HepG2 (cell line): ENCODE results near the gene B3GNT9. TPM values are rescaled to one million over a fixed set of nuclear protein-coding genes. Genes with fewer than 3 reads are reported as not detected.

Source experiments
- CHCHD3 ChIP-seq: sonication (generic); formaldehyde crosslinking; IDR thresholded peaks from 2 replicates; pipeline ENCODE4 v1.8.0; 2022; ENCODE audit warnings: mild to moderate bottlenecking, missing genetic modification reagents, moderate library complexity
- ETV5 ChIP-seq: IDR thresholded peaks from 2 replicates; pipeline ENCODE4 v1.6.1; 2018; ENCODE audit warnings: missing biosample characterization, missing genetic modification reagents, inconsistent platforms, borderline replicate concordance
- GPBP1L1 ChIP-seq: sonication (generic); formaldehyde crosslinking; IDR thresholded peaks from 2 replicates; pipeline ENCODE4 v1.5.0; 2020; ENCODE audit warnings: mild to moderate bottlenecking, missing genetic modification reagents
- HDAC1 ChIP-seq: sonication (generic); formaldehyde crosslinking; IDR thresholded peaks from 2 replicates; pipeline ENCODE4 v1.5.1; 2020; ENCODE audit warnings: mild to moderate bottlenecking, missing genetic modification reagents
- HNRNPL ChIP-seq: fragments of 200-400 bp; formaldehyde crosslinking; IDR thresholded peaks from 2 replicates; pipeline ENCODE4 v1.6.1; 2017; ENCODE audit warnings: mild to moderate bottlenecking, low read depth, low read length
- KLF15 ChIP-seq: sonication (generic); formaldehyde crosslinking; IDR thresholded peaks from 2 replicates; pipeline ENCODE4 v1.8.1; 2023; ENCODE audit warnings: borderline replicate concordance, mild to moderate bottlenecking, inconsistent platforms, missing genetic modification reagents, mixed read lengths
- NBN ChIP-seq: fragments of 450-650 bp; conservative IDR thresholded peaks from 2 replicates; pipeline ENCODE4 v1.6.1; 2017
- PRMT3 ChIP-seq: sonication (generic); formaldehyde crosslinking; IDR thresholded peaks from 2 replicates; pipeline ENCODE4 v1.8.1; 2022; ENCODE audit warnings: low read depth, mild to moderate bottlenecking, moderate library complexity, missing genetic modification reagents, borderline replicate concordance
- RBAK ChIP-seq: sonication (generic); formaldehyde crosslinking; IDR thresholded peaks from 2 replicates; pipeline ENCODE4 v1.5.1; 2020; ENCODE audit warnings: mild to moderate bottlenecking, missing genetic modification reagents
- SP5 ChIP-seq: IDR thresholded peaks from 2 replicates; pipeline ENCODE4 v1.6.1; 2016; ENCODE audit warnings: low read depth, borderline replicate concordance
- STAG1 ChIP-seq: sonication (generic); formaldehyde crosslinking; IDR thresholded peaks from 2 replicates; pipeline ENCODE4 v1.4.0; 2020; ENCODE audit warnings: missing genetic modification reagents
- TRIM24 ChIP-seq: sonication (generic); formaldehyde crosslinking; IDR thresholded peaks from 2 replicates; pipeline ENCODE4 v1.8.0; 2022; ENCODE audit warnings: mild to moderate bottlenecking, missing genetic modification reagents
- ZHX2 ChIP-seq, 2 experiments: sonication (generic) in 1 of 2; formaldehyde crosslinking in 1 of 2; IDR thresholded peaks; 2 replicates each; pipeline versions ENCODE4 v1.6.1 to v1.9.0; 2014 to 2022; ENCODE audit warnings: antibody characterized with exemption in 1 of 2, borderline replicate concordance in 1 of 2, inconsistent platforms in 1 of 2, low read depth in 1 of 2, missing genetic modification reagents in 1 of 2
- ZIK1 ChIP-seq: sonication (generic); formaldehyde crosslinking; IDR thresholded peaks from 2 replicates; pipeline ENCODE4 v1.5.0; 2020; ENCODE audit warnings: mild to moderate bottlenecking, low read depth, missing genetic modification reagents, borderline replicate concordance
- ZNF17 ChIP-seq: sonication (generic); formaldehyde crosslinking; IDR thresholded peaks from 2 replicates; pipeline ENCODE4 v1.5.0; 2020; ENCODE audit warnings: mild to moderate bottlenecking, missing genetic modification reagents
- ZNF317 ChIP-seq: sonication (generic); formaldehyde crosslinking; IDR thresholded peaks from 2 replicates; pipeline ENCODE4 v1.5.0; 2020; ENCODE audit warnings: mild to moderate bottlenecking, missing genetic modification reagents
- polyA plus RNA-seq, 8 experiments: library from polyadenylated mRNA; depleted of rRNA in 3 of 8; stranded (reverse) in 7 of 8; unstranded in 1 of 8; fragments of >200 nt; fragmentation: Illumina TruSeq in 4 of 8; extraction: Trizol in 4 of 8; gene quantifications; 2 replicates each; pipeline versions ENCODE4 v1.2.1 to v1.2.3, GENCODE V29; 2011 to 2016; ENCODE audit warnings: low read depth in 4 of 8, missing spikeins in 1 of 8, mixed read lengths in 1 of 8; ENCODE audit not compliant: insufficient read depth in 1 of 8
- total RNA-seq, 5 experiments: library from RNA; depleted of rRNA; stranded (reverse); fragments of >200 nt; fragmentation: Illumina TruSeq; extraction: Trizol; gene quantifications; 2 replicates each; pipeline ENCODE4 v1.2.3, GENCODE V29; 2016; ENCODE audit warnings: low read depth in 1 of 5
- TF ChIP-seq, protein P1 (sequence below): IDR thresholded peaks from 2 replicates; pipeline ENCODE4 v1.6.1; 2016; ENCODE audit warnings: low read depth, control low read depth
- TF ChIP-seq, protein P2 (sequence below): sonication (generic); formaldehyde crosslinking; IDR thresholded peaks from 2 replicates; pipeline ENCODE4 v1.4.0; 2020; ENCODE audit warnings: missing genetic modification reagents, borderline replicate concordance

B3GNT9 gene
- total and polyA plus RNA-seq, 2 of the 13 experiments (the other 11 are each of a cell fraction or from before 2014, with no cell fraction given) = 1.5 to 3.1 TPM

DNA sequence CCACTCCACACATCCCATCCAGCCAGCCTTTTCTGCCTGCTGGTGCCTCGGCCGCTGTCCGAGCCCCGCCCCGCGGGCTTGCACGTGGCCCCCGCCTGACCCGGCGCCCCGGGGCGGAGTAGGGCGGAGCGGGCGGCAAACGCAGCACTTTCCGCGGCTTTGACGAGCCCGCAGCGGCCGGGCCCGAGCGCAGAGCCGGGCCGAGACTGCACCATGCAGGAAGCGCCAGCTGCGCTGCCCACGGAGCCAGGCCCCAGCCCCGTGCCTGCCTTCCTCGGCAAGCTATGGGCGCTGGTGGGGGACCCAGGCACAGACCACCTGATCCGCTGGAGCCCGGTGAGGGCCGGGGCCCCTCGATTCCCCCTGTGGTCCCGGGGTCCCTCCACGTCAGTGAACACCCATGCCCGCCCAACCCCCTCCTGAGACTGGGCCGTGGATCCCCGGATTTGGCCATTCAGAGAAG, 13.8 kb upstream of the B3GNT9 start, which contains the start of gene HSF4 (continued):
- TF ChIP-seq KLF15 (CRISPR knock-in tag) = no peak
- peak; percentile 91 for TF ChIP-seq HDAC1 (CRISPR knock-in tag)
- TF ChIP-seq ZHX2 (IDR thresholded peaks at IDR 0.05; ENCODE audit: low read depth) = peak; percentile 57; the same call in 1 of the 2 replicates
- TF ChIP-seq ZHX2 (CRISPR knock-in tag; IDR thresholded peaks at IDR 0.05; ENCODE audit: borderline replicate concordance) = peak; percentile 76; the same call in 1 of the 2 replicates
- TF ChIP-seq, protein P1, sequence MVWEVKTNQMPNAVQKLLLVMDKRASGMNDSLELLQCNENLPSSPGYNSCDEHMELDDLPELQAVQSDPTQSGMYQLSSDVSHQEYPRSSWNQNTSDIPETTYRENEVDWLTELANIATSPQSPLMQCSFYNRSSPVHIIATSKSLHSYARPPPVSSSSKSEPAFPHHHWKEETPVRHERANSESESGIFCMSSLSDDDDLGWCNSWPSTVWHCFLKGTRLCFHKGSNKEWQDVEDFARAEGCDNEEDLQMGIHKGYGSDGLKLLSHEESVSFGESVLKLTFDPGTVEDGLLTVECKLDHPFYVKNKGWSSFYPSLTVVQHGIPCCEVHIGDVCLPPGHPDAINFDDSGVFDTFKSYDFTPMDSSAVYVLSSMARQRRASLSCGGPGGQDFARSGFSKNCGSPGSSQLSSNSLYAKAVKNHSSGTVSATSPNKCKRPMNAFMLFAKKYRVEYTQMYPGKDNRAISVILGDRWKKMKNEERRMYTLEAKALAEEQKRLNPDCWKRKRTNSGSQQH (CRISPR knock-in tag) = 0 out of 2 replicates have a peak, but pooled peaks have one; percentile 64
- TF ChIP-seq NBN = no peak
- TF ChIP-seq ZNF17 (CRISPR knock-in tag) = no peak
- peak; percentile 86; the same call in 1 of the 2 replicates for TF ChIP-seq ZIK1 (CRISPR knock-in tag)
- peak; percentile 64; the same call in 1 of the 2 replicates for TF ChIP-seq ETV5
- TF ChIP-seq GPBP1L1 (CRISPR knock-in tag) = no peak
- no peak for TF ChIP-seq HNRNPL
- TF ChIP-seq PRMT3 (CRISPR knock-in tag) = no peak
- no peak for TF ChIP-seq STAG1 (CRISPR knock-in tag)
- 0 out of 2 replicates have a peak, but pooled peaks have one; percentile 21 for TF ChIP-seq CHCHD3 (CRISPR knock-in tag)
- peak; percentile 100 for TF ChIP-seq SP5 (CRISPR knock-in tag)
- TF ChIP-seq, protein P2, sequence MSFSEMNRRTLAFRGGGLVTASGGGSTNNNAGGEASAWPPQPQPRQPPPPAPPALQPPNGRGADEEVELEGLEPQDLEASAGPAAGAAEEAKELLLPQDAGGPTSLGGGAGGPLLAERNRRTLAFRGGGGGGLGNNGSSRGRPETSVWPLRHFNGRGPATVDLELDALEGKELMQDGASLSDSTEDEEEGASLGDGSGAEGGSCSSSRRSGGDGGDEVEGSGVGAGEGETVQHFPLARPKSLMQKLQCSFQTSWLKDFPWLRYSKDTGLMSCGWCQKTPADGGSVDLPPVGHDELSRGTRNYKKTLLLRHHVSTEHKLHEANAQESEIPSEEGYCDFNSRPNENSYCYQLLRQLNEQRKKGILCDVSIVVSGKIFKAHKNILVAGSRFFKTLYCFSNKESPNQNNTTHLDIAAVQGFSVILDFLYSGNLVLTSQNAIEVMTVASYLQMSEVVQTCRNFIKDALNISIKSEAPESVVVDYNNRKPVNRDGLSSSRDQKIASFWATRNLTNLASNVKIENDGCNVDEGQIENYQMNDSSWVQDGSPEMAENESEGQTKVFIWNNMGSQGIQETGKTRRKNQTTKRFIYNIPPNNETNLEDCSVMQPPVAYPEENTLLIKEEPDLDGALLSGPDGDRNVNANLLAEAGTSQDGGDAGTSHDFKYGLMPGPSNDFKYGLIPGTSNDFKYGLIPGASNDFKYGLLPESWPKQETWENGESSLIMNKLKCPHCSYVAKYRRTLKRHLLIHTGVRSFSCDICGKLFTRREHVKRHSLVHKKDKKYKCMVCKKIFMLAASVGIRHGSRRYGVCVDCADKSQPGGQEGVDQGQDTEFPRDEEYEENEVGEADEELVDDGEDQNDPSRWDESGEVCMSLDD = peak; percentile 86; the same call in 1 of the 2 replicates
- no peak for TF ChIP-seq ZNF317 (CRISPR knock-in tag)
- no peak for TF ChIP-seq RBAK
- TF ChIP-seq TRIM24 (CRISPR knock-in tag) = no peak
